ENCODE measurements around the gene ATXN7.

DNA sequence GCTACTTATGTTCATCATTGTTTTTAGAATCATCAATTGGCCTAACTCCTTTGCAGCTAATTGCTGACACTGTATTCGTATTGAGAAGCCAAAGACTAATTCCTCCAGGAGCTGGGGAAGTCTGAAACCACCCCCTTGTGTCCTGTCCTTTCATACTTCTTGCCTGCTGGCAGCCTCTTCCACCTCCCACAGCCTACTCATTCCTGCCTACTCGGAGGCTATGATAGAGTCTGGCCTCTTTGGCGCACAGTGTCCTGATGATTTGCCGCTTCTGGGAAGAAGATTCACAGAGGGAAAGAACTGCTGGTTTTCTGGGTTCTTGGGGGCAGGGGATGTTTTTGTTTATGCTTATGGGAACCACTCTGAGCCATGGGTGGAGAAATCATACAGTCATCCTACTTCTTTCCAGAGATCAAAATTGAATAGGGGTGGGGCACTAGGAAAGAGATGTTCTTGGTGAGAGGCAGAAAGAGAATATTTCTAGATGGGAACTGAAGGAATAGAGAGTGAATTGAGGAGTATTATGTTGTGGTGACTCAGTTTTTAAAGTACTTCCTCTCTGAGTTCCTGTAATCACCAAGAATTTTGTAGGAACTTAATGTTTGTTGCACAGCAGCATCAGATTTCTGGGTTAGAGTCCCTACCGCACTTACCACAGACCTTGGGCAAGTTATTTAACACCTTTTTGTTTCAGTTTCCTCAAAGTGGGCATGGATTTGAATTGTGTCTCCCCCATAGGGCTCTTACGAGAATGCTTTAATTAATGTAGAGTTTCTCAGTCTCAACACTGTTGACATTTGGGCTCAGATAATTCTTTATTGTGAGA is 70.6 kb downstream of the ATXN7 start:
- TF ChIP-seq POLR2A (IDR thresholded peaks at IDR 0.05; ENCODE audit: low read depth), result no peak
- TF ChIP-seq, protein P1, sequence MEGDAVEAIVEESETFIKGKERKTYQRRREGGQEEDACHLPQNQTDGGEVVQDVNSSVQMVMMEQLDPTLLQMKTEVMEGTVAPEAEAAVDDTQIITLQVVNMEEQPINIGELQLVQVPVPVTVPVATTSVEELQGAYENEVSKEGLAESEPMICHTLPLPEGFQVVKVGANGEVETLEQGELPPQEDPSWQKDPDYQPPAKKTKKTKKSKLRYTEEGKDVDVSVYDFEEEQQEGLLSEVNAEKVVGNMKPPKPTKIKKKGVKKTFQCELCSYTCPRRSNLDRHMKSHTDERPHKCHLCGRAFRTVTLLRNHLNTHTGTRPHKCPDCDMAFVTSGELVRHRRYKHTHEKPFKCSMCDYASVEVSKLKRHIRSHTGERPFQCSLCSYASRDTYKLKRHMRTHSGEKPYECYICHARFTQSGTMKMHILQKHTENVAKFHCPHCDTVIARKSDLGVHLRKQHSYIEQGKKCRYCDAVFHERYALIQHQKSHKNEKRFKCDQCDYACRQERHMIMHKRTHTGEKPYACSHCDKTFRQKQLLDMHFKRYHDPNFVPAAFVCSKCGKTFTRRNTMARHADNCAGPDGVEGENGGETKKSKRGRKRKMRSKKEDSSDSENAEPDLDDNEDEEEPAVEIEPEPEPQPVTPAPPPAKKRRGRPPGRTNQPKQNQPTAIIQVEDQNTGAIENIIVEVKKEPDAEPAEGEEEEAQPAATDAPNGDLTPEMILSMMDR (IDR thresholded peaks at IDR 0.05), result no peak

Data from esophagus muscularis mucosa (tissue), 3 donors.